ENCODE measurements around the gene PDPN.

The PDPN gene

DNA sequence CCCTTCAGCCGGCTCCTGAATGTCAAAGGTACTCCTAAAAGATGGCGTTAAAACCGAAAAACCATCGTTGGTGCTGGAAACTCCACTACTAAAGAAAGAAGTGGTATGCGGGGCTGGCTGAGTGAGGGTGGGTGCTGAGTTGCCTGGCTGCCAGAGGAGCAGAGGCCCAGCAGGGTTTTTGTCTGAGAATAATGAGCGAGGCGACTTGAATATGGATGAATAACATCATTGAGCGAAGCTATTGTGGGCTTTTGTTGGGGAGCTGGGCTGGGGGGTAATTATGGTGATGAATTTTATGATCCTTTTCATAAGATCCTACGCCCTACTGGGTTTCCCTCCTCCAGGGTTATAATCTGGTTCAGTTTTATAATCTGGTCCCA is 2.0 kb downstream of the PDPN start:
- FAIRE-seq (no peak), DNase-seq (ENCODE audit: insufficient read length, low spot score) (no peak)
- TF ChIP-seq, protein P1, sequence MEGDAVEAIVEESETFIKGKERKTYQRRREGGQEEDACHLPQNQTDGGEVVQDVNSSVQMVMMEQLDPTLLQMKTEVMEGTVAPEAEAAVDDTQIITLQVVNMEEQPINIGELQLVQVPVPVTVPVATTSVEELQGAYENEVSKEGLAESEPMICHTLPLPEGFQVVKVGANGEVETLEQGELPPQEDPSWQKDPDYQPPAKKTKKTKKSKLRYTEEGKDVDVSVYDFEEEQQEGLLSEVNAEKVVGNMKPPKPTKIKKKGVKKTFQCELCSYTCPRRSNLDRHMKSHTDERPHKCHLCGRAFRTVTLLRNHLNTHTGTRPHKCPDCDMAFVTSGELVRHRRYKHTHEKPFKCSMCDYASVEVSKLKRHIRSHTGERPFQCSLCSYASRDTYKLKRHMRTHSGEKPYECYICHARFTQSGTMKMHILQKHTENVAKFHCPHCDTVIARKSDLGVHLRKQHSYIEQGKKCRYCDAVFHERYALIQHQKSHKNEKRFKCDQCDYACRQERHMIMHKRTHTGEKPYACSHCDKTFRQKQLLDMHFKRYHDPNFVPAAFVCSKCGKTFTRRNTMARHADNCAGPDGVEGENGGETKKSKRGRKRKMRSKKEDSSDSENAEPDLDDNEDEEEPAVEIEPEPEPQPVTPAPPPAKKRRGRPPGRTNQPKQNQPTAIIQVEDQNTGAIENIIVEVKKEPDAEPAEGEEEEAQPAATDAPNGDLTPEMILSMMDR (IDR thresholded peaks at IDR 0.05; ENCODE audit: insufficient read depth, missing control alignments), result no peak

DNA sequence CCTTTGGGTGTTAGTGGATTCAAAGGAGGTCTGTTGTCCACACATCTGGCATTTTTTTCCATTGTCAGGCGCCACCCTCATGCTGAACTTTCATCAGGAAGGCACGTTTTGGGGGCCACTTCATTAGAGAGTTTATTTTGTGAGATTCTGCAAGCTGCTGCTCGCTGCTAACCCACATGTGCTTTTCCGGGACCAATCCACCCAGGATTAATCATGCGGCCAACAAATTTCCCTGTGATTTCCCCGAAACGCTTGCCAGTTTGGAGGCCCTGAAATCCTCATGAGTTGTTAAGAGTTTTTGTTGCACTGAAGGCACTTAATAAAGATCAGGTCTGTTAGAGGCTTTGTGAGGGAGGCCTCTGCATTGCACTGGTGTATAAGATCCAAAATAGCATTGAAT is 2.4 kb downstream of the PDPN start:
- FAIRE-seq, result no peak
- DNase-seq (ENCODE audit: insufficient read length, low spot score), result no peak
- TF ChIP-seq, protein P1 (IDR thresholded peaks at IDR 0.05; ENCODE audit: insufficient read depth, missing control alignments), result no peak

DNA sequence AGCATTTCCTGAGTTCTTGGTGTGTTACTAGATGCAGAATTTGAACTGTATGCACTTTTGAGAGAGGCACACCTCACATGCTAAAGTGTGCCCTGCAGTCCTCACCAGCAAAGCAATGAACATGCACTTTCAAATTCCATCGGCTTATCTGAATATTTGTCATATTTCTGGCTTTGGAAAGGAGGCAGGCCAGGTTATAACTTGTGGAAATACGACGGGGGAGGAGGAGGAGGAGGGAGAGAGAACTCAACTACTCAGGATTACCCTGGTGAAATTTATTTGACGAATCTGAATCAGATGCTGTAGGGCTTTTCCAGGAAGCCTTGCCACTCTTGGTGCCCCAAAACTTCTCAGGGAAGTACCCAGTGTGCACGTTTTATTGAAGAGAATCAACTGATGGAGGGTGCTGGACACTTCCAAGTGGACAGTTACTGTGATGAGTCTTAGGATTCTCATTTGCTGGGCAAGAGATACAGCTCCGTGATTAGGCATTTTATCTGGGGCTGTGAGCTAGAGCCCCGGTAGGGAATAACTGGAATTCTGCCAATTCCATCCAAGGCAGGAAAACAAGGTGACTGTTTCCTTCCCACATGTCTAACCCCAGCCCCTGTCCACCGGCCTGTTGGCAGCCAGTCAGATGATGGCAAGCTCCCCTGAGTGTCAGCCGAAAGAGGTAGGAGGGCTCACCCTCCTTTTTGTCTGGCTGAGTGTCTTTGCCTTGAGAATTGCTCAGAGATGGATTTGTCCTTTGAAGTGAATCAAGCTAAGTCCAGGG is 3.8 kb downstream of the PDPN start:
- DNase-seq (ENCODE audit: insufficient read length, low spot score) (no peak), FAIRE-seq (no peak)
- TF ChIP-seq, protein P1 (IDR thresholded peaks at IDR 0.05; ENCODE audit: insufficient read depth, missing control alignments), result no peak

DNA sequence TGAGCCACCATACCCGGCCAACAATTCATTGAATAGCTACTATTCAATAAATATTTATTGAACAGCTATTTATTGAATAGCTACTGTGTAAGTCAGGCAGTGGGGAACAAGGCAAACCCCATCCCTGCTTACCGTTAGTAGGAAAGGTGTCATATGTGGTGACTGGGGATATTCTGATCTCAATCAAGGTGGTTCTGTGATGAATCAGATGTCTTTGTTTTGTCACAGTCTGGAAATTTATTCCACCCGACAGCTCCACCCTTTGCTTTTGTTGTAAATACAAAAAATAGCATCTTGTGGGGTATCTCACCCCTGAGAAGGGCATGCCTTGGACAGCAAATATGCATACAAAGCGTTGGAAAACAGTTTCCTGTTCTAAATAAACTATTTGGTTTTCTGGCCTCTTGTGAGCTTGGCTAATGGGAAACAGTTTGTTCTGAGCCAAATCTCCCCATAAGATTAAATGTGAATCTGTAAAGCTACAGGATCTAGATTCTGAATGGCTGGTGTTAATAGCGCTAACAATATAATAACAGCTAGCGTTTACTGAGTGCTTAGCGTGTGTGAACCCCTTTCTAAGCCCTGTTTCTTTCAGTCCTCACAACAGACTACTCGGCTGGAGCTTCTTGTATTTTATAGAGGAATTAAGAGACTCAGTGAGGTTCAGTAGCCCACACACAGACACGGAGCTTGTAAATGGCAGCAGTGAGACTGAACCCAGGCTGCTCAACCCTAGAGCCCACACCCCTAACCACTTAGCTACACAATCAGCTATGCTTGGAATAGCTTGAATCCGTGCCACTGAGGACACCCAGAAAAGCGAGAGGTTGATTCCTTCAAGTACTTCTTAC is 5.5 kb downstream of the PDPN start:
- TF ChIP-seq, protein P1 (IDR thresholded peaks at IDR 0.05; ENCODE audit: insufficient read depth, missing control alignments), result no peak
- FAIRE-seq (no peak), DNase-seq (ENCODE audit: insufficient read length, low spot score) (no peak)

DNA sequence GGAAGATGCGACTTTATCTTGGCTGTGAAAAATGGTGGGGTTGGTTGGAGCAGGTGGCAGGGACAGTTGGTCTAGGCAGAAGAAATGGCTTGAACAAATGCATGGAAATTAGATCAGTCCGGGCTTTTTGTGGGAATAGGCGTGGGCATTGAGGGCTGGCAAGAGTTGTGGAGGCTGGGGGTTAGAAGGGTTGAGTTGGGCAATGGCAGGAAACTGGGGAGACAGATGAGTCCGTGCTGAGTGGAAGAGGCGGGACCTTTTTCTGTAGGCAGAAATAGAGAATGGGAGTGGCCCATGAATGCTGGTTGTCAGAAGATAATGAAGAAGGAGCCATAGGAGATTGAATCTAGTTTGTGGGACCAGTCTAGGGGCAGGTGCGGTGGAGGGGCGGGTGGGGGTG is 6.9 kb downstream of the PDPN start:
- TF ChIP-seq, protein P1 (IDR thresholded peaks at IDR 0.05; ENCODE audit: insufficient read depth, missing control alignments), result no peak
- DNase-seq (ENCODE audit: insufficient read length, low spot score) (no peak), FAIRE-seq (no peak)

DNA sequence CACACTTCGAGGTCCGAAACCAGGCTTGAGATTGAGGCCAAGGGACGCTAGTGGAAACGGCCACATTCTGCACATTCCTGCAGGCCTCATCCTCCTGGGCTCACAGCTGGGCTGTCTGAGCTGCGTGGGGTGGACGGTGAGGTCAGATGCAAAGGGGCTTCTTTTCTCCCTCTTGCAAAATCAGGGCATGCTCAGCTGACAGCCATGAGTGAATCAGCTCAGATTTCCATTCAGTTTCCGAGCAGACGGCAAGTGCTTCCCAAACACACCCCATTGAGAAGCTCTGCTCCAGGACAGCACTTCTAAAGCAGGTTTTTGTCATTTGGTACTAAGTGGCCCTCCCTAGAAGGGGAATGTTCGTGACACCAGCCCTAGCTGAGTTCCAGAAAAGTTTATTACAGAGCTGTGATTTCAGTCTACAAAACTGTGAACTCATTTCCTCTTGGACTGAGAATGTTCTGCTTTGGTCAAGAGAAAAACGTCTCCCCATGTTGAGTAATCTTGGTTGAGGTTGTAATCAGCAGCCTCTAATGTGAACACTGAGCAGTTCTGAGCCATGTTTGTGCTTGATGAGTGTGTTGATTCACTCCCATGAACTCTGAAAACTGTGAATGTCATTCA is 10.0 kb downstream of the PDPN start:
- DNase-seq (ENCODE audit: insufficient read length, low spot score) (no peak), FAIRE-seq (no peak)
- TF ChIP-seq, protein P1 (IDR thresholded peaks at IDR 0.05; ENCODE audit: insufficient read depth, missing control alignments), result no peak

Measured in D721Med (cell line).